Testis (tissue), 2 donors: ENCODE measurements around the gene DUOXA1.

Experiments used
- POLR2A ChIP-seq: fragments of 450-650 bp; IDR thresholded peaks from one replicate; pipeline ENCODE4 v1.6.1; 2017; ENCODE audit warnings: antibody characterized with exemption, mild to moderate bottlenecking, moderate library complexity
- TF ChIP-seq, protein P1 (sequence below), 3 experiments: fragments of 450-650 bp in 2 of 3; fragments of 200-600 bp in 1 of 3; sonication (generic) in 1 of 3; IDR thresholded peaks; one replicate each; pipeline ENCODE4 v1.5.1; 2016 to 2019; ENCODE audit warnings: antibody characterized with exemption in 3 of 3, mild to moderate bottlenecking in 2 of 3, moderate library complexity in 1 of 3

DNA sequence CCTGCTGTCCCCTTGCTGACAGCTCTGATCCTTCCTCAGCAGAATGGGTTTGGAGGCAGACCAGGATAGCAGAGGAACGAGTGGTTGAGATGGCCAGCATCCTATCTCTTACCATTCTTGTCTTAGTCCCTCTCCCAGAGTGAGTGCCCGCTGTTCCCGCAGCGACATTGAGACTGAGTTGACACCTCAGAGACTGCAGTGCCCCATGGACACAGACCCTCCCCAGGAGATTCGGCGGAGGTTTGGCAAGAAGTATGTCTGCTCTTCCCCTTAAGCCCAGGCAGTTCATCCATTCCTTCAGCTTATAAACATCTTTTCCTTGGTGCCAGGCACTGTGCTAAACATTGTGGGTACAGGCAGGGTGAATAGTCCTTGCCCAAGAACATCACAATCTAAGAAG is 21.3 kb upstream of the DUOXA1 start:
- TF ChIP-seq, protein P1, sequence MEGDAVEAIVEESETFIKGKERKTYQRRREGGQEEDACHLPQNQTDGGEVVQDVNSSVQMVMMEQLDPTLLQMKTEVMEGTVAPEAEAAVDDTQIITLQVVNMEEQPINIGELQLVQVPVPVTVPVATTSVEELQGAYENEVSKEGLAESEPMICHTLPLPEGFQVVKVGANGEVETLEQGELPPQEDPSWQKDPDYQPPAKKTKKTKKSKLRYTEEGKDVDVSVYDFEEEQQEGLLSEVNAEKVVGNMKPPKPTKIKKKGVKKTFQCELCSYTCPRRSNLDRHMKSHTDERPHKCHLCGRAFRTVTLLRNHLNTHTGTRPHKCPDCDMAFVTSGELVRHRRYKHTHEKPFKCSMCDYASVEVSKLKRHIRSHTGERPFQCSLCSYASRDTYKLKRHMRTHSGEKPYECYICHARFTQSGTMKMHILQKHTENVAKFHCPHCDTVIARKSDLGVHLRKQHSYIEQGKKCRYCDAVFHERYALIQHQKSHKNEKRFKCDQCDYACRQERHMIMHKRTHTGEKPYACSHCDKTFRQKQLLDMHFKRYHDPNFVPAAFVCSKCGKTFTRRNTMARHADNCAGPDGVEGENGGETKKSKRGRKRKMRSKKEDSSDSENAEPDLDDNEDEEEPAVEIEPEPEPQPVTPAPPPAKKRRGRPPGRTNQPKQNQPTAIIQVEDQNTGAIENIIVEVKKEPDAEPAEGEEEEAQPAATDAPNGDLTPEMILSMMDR (IDR thresholded peaks at IDR 0.05) = no peak
- TF ChIP-seq POLR2A = no peak
